GM18907 (cell line): ENCODE data around the gene SPACA5B.
A peak's percentile ranks its signal among the peaks of the same experiment; 100 is the strongest.
"Not testable (repeated sequence)": the region's sequence is repeated elsewhere in the genome, so short reads cannot be mapped to it uniquely, and the experiment has no call there.

ENCODE experiments used
- ATAC-seq: cut with Tn5 transposase; IDR thresholded peaks from one replicate; pipeline ENCODE4 v1.9.1; 2021; ENCODE audit warnings: mild to moderate bottlenecking, moderate library complexity; ENCODE audit not compliant: unreplicated experiment

SPACA5B gene

GRCh38 chrX:48130326-48130725 lies at the start of gene SPACA5B:
Gene SPACA5B, plus strand, starts transcription at chrX:48130626. Its CDS starts 62 bp downstream, at chrX:48130688.
- not testable (repeated sequence) for ATAC-seq

DNA sequence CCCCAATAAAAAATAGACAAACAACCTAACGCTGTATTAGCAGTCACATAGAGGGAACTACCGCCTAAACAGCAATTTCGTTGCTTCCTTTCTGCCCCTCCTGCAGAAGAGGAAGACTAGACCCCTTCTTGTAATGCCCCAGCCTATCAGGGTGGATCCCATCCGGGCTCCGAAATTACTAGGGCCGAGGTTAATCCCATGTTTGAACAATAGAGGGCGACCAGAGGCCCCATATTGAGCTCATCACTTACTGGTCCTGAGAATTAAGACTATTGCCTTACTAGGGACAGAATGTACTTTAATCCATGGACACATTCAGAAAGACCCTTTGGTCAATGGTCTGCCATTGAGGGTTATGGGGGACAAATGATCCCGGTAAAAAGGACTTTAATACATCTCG lies 47.2 kb upstream of the SPACA5B start:
- peak; percentile 68 for ATAC-seq

DNA sequence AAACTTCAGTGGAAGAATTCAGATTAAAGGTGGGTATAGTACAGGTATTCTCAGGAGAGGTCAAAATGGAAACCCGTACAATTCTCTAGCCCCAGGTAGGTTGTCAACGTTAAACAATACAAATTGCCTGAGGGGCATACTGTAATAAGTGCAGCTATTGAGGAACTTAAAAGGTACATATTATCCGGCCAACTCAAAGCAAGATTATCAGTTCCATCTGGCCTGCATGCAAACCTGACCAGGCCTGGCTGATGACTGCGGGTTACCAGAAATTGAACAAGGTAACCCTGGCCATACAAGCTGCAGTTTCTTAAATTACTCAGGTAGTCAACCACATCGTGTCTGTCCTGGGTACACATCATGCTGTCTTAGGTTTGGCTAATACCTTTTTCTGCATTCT lies 46.7 kb upstream of the SPACA5B start:
- no peak for ATAC-seq

DNA sequence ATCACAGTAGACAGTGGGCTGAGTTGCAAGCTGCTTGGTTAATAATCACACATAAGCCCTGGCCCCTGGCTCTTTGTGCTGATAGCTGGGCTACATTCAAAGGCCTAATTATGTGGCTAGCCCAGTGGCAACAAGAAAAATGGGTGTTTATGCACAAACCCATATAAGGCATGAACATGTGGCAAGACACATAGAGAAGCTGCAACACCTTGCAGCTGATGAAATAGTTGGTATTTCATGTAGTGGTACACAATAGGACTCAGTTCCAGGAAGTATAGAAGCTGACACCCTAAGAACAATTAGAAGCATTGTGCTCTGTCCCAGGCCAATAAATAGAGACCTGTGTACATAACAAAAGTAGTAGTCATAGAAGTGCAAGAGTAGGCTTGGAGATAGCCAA lies 44.3 kb upstream of the SPACA5B start:
- ATAC-seq = no peak

- ATAC-seq = no peak
Observed at GRCh38 chrX:48090123-48090522, 40.3 kb upstream of the SPACA5B start.

DNA sequence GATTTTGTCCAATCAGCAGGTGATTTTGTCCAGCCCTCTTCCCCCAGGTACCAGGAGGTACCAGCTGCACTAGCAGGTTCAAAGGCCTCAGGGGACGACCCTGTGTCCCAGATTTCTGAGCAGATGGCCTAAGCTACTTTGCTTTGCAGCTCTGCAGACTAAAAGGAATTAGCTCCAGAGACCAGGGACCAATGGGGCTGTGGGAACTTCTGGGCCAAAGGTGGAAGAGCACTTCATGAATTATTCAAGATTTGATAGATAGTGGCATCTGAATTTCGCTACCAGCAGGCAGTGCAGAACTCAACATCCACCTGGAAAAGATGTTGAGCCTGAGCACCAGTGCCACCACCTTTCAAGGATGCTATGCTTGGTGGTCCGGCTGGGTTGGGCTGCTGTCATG lies 37.9 kb upstream of the SPACA5B start:
- ATAC-seq = not testable (repeated sequence)

DNA sequence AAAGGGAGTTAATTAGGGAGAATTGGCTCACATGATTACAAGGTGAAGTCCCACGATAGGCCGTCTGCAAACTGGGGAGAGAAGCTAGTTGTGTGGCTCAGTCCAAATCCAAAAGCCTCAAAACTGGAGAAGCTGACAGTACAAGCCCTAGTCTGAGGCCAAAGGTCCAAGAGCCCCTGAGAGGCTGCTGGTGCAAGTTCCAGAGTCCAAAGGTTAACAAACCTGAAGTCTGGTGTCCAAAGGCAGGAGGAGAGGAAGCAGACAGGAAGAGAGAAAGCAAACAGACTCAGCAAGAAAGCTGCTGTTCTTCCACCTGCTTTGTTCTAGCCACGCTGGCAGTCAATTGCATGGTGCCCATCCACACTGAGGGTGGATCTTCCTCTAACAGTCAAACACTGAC lies 29.0 kb upstream of the SPACA5B start:
- no peak for ATAC-seq

DNA sequence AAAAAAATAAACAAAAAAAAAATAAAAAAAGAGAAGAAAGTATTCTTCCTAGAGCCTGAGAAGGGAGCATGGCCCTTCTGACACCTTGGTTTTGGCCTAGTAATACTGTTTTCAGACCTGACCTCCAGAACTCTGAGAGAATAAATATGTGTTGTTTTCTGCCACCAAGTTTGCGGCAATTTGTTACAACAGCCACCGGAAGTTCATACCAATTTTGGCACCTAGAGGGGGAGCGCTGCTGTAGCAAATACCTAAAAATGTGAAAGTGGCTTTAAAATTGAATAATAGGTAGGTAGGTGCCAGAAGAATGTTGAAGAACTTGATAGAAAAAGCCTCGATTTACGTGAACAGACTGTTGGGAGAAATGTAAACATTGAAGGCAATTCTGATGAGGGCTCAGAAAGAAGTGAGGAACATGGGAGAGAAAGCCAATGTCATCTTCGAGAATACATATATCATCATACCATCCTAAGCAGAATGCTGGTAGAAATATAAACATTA lies 27.5 kb upstream of the SPACA5B start:
- ATAC-seq = no peak

- ATAC-seq = no peak
Observed at GRCh38 chrX:48107717-48108116, 22.7 kb upstream of the SPACA5B start.

GRCh38 chrX:48125286-48125685 lies 5.1 kb upstream of the SPACA5B start:
- ATAC-seq = not testable (repeated sequence)

DNA sequence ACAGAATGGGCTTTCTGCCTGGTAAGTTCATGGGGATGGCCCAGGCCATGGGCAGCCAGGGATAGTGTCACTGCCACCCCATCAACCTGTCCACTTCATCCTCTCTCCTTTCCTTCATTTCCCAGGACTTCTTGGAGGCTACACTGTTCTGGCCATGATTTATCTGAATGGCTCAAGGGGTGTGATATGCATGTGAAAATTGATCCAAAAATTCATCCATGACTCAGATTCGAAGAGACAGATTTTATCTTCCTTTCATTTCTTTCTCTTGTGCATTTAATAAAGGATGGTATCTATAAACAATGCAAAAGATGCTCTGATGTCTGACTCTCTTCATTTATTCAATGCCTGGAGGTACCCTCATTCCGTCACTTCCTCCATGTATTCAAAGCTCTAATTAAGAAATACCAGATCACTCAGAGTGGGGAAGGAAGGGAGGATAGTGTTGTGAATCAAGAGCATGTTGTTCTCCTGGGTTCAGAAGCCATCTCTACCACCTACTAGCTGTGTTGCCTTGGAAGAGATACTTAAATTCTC lies 1.9 kb downstream of the SPACA5B start:
- not testable (repeated sequence) for ATAC-seq

- not testable (repeated sequence) for ATAC-seq
Observed at GRCh38 chrX:48139076-48139475, 8.7 kb downstream of the SPACA5B start.

DNA sequence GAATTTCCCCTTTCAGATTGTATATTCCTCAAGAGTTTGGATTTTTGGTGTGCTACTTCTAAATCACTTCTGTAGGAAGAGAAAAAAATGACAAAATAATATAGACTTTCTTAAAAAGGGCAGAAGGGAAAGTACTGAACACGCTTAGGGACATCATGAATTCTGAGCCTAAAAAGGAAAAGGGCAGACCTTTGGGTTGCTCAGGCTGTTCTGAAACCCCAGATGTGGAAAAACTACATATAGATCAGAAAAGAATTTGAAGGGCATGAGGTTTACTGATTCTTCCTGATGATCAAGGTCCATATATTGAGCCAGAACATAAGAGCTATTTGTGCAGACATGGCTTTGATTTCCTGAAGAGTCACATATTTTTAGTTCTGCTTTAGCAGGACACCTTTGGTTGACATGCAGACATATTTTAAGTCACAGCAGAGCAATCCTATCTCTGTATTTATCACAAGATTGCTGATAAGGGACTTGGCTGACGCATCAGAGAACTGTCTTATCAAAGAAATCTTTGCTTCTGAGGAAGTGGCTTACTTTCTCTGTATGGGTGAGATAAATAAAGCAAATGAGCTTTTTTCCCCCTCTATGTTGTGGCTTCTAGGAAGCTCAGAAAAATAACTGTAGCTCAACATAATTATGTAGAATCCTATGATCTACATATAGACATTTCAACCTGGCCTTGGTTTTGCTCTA lies 11.5 kb downstream of the SPACA5B start:
- not testable (repeated sequence) for ATAC-seq

GRCh38 chrX:48142697-48143096 lies 12.3 kb downstream of the SPACA5B start:
- ATAC-seq = not testable (repeated sequence)

DNA sequence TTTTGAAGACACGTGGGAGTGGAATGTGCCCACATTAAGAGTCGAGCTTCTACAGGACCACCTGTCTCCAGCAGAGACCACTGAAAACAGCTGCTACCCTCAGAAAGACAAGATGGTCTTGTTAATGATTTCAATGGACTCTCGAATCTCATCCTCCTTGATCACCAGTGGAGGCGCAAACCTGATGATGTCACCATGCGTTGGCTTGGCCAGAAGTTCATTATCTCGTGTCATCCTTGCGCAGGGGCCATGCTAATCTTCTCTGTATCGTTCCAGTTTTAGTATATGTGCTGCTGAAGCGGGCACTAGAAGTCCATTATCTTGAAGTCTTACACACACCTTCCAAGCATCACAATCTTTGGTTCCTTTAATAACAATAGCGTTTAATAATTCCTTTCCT lies 23.3 kb downstream of the SPACA5B start:
- ATAC-seq = no peak

GRCh38 chrX:48154796-48155195 lies 24.4 kb downstream of the SPACA5B start:
- ATAC-seq = no peak

- ATAC-seq = no peak
Observed at GRCh38 chrX:48156014-48156413, 25.6 kb downstream of the SPACA5B start.

GRCh38 chrX:48165241-48165640 lies 34.8 kb downstream of the SPACA5B start:
- ATAC-seq = no peak

- not testable (repeated sequence) for ATAC-seq
Observed at GRCh38 chrX:48166322-48166721, 35.9 kb downstream of the SPACA5B start.

DNA sequence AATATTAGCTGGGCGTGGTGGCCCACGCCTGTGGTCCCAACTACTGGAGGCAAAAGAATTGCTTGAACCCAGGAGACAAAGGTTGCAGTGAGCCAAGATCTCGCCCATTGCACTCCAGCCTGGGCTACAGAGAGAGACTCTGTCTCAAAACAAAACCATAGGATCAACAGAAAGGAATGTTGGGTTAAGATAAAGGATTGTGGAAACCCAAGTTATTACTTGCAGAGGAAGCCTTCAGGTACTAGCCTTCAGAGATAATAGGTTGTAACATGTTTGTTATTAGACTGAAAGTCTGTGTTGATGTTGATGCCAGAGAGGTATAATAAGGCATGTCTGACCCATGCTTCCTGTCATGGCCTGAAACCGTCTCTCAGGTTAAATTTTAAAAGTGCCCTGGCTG lies 49.3 kb downstream of the SPACA5B start:
- no peak for ATAC-seq

- no peak for ATAC-seq
Observed at GRCh38 chrX:48180811-48181210, 50.4 kb downstream of the SPACA5B start.

- ATAC-seq = not testable (repeated sequence)
Observed at GRCh38 chrX:48181882-48182281, 51.5 kb downstream of the SPACA5B start.
